ENCODE results near the gene CREBBP.

GRCh38 chr16:3874794-3875692 is 5.5 kb downstream of the CREBBP start:
- TF ChIP-seq CTCF (conservative IDR thresholded peaks at IDR 0.05; ENCODE audit: low read depth, low read length) (no peak), EZH2 (IDR thresholded peaks at IDR 0.05; ENCODE audit: borderline replicate concordance, low read depth, low read length, poor library complexity, severe bottlenecking) (no peak)

Data from A673 (cell line).